ENCODE results near the gene HUNK.

DNA sequence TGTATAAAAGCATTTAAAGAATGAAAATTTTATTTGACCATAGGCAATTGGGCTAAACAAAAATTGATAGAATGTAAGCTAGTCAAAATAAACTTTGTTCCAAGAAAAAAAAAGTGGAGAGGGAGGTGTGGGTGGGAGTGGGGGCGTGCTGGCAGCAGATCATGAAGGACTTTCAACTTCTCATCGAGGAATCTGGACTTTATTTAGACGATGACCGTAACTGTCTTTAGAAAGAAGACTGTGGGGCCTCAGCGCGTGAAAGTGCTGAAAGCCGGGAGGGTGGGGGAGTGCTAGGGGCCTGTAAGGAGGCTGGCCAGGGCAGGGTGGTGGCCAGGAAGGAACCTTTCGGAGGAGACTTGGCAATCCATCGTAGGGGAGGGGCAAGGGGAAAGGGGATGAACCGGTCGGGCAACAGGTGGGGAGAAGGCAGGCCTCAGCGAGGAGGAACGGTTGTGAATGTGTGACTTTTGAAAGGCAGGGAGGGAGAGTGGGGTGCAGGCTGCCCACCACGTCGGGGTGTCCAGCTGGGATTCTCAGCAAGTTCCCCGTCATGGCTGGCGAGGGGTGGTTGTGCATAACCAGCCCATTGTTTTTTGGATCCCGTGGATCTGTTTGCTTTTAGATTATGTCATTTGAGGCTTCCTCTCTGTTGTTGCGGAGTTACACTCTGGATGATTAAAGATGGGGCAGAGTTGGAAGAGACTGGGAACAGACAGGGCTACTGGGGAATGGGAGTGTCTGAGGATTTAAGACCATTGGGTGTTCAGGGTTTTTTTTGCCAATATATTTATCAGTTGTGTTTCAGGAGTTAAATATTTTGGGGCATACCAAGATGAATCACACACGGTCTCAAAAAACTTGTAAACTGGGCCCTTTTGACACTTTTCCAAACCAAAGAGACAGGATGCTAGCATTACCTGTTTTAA lies 35.5 kb downstream of the HUNK start:
- no peak for TF ChIP-seq CTCF (IDR thresholded peaks at IDR 0.05)
- TF ChIP-seq POLR2A (IDR thresholded peaks at IDR 0.05), result no peak

Measured in adrenal gland (tissue), 5 donors.